NOMO-1 (cell line): ENCODE measurements around the gene MANF.

Experiments
- DNase-seq, 2 experiments: peaks; one replicate each; lab custom pipeline; 2025; ENCODE audit not compliant: unreplicated experiment in 2 of 2; lab: John Stamatoyannopoulos, UW

MANF gene

GRCh38 chr3:51388286-51389029, 3.4 kb downstream of the MANF start:
- peak in 1 of 2 experiments; percentile 13 for DNase-seq

- peak; percentile 3 to 26 for DNase-seq
These were observed 4.5 kb downstream of the MANF start for GRCh38 chr3:51389423-51390183.

- no peak for DNase-seq
These were observed 5.4 kb downstream of the MANF start for GRCh38 chr3:51390246-51391074.

- DNase-seq, result peak; percentile 94 to 96
These were observed 6.0 kb downstream of the MANF start, which contains the start of gene RBM15B for GRCh38 chr3:51391075-51391565. Gene RBM15B, plus strand, starts transcription at chr3:51391285. Its CDS starts 115 bp downstream, at chr3:51391400.

GRCh38 chr3:51391566-51392354, 6.7 kb downstream of the MANF start:
- peak in 1 of 2 experiments; percentile 4 for DNase-seq

- DNase-seq, result no peak
These were observed 7.5 kb downstream of the MANF start for GRCh38 chr3:51392355-51393133.

- no peak for DNase-seq
These were observed 8.0 kb downstream of the MANF start for GRCh38 chr3:51393134-51393495.

GRCh38 chr3:51393564-51393963, 8.5 kb downstream of the MANF start:
- DNase-seq, result no peak

- no peak for DNase-seq
These were observed 9.4 kb downstream of the MANF start for GRCh38 chr3:51394541-51394940.

GRCh38 chr3:51395493-51396213, 10.6 kb downstream of the MANF start:
- no peak for DNase-seq

GRCh38 chr3:51396401-51396800, 11.3 kb downstream of the MANF start:
- DNase-seq, result no peak

- no peak for DNase-seq
These were observed 12.3 kb downstream of the MANF start for GRCh38 chr3:51397392-51397791.

GRCh38 chr3:51398595-51399310, 13.7 kb downstream of the MANF start:
- no peak for DNase-seq

- no peak for DNase-seq
These were observed 15.1 kb downstream of the MANF start for GRCh38 chr3:51400166-51400565.

GRCh38 chr3:51401735-51402134, 16.6 kb downstream of the MANF start:
- peak; percentile 67 to 86 for DNase-seq

- no peak for DNase-seq
These were observed 18.6 kb downstream of the MANF start for GRCh38 chr3:51403675-51404074.

GRCh38 chr3:51408021-51408420, 22.9 kb downstream of the MANF start:
- DNase-seq, result no peak

GRCh38 chr3:51408813-51409212, 23.7 kb downstream of the MANF start:
- DNase-seq, result no peak
